ENCODE measurements around the gene SBNO1. TPM values are rescaled to one million over a fixed set of nuclear protein-coding genes. Genes with fewer than 3 reads are reported as not detected.
"Not testable (repeated sequence)": the region's sequence is repeated elsewhere in the genome, so short reads cannot be mapped to it uniquely, and the experiment has no call there.

SBNO1 gene
- total RNA-seq, 1 experiment from 2014 or later = 9.4 TPM

DNA sequence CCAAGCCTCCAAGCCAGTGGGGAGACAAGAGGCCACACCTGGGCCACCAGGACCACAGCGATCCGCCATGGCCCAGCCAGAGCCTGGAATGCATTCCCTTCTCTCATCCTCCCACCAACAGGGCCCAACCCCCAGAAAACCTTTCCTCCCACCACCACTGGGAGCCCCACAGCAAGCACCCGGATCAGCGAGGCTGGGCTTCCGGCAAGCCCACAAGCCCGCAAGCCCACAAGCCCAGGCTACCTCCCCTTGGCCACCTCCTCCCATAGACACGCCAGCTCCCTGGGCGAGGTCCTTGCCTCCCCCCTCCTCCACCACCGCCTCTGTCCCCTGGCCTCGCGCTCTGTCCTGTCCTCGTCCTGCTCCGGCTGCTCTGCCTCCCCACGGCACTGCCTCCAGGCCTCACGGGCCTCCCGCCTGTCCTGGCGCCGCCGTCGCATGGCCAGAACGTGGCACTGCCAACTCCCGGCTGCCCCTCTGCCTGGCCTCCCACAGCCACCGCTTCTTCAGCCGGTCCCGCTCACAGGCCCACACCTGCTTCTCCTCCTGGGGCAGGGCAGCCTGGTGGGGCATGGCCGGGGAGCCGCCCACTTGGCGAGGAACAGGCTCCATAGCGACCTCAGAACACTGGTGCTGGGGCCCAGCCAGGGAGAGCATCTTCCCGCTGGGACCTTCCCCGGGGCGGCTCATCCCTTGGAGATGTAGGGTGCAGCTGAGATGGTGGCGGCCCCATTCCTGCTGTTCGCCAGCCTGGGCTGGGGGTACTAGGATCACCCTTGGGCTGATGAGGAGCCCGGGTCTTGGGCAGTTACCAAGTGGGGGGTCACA lies 98.6 kb downstream of the SBNO1 start:
- DNase-seq (ENCODE audit: low read depth) = no peak
- in situ Hi-C loops (cut with HindIII; ENCODE audit: low pct_unique_long_range_greater_than_20kb, low sequenced_read_pairs) = no loop called here

DNA sequence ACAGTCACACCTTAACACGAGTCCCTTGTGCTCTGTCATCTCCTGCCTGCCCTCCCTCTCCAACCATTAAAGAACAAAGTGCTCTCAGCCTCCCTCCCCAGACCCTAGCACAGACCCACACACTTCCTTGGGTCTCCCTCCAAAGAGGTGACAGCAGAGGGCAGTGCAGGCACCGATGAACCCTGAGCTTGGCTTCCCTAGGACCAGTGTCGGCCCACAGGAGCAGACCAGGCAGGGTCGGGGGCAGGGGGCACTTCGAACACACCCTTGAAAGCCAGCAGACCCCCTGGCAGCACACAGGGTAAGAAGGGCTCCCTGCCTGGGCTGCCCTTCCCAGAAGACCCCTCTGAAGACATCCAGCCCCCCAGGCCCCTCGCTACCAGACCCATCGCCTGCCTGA lies 100.0 kb downstream of the SBNO1 start:
- no peak for DNase-seq (ENCODE audit: low read depth)
- in situ Hi-C loops (cut with HindIII; ENCODE audit: low pct_unique_long_range_greater_than_20kb, low sequenced_read_pairs) = no loop called here

- no peak for DNase-seq (ENCODE audit: low read depth)
- in situ Hi-C loops (cut with HindIII; ENCODE audit: low pct_unique_long_range_greater_than_20kb, low sequenced_read_pairs) = no loop called here
Observed at GRCh38 chr12:123263196-123263817, 101.3 kb downstream of the SBNO1 start.

DNA sequence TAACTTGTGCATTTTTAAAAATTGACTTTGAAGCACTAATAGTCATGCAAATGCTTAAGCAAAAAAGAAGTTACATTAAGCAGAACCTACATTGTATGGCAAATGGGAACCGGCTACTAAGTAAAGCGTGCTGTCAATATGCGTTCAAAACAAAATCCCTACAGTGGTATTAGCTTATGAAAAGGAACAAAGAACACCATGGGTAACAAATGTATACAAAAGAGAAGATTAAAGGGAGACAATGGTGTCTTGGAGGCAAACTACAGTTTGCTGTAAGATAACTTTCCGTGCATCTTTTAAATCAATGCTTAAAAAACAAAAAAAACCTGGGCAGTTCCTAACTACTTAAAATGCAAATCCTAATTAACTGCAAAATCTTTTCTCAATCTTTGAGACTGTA lies 103.5 kb downstream of the SBNO1 start:
- DNase-seq (ENCODE audit: low read depth) = no peak
- in situ Hi-C loops (cut with HindIII; ENCODE audit: low pct_unique_long_range_greater_than_20kb, low sequenced_read_pairs) = no loop called here

- in situ Hi-C loops (cut with HindIII; ENCODE audit: low pct_unique_long_range_greater_than_20kb, low sequenced_read_pairs) = no loop called here
- DNase-seq (ENCODE audit: low read depth) = no peak
Observed at GRCh38 chr12:123260081-123260480, 104.6 kb downstream of the SBNO1 start.

GRCh38 chr12:123258593-123258992 lies 106.1 kb downstream of the SBNO1 start:
- no peak for DNase-seq (ENCODE audit: low read depth)

DNA sequence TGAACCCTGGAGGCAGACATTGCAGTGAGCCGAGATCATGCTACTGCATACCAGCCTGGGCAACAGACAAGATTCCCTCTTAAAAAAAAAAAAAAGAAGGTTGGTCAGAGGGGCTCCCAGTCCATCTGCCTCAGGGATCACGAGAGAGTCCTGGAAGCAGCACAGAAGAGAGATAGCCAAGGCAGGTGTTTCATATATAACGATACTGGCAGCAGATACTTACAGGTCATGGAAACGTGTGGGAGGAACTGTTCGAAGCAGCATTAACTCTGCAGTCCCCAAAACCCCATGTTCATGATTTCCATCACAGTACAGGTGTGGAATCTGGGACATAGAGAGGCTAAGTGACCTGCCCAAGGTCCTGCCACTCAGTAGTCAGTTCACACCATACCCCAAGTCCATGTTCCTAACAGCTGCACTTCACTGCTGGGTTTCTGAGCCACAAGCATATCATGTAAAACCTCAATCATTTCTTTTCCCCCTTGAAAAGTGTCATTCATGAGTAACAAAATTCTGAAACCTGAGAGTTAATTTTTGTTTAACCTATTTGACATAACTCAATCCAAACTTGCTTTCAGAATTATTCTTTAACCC lies 109.7 kb downstream of the SBNO1 start:
- in situ Hi-C loops (cut with HindIII; ENCODE audit: low pct_unique_long_range_greater_than_20kb, low sequenced_read_pairs) = no loop called here
- DNase-seq (ENCODE audit: low read depth) = no peak

More at GRCh38 chr12:123258593-123258992, 106.1 kb downstream of the SBNO1 start:
- in situ Hi-C loops (cut with HindIII; ENCODE audit: low pct_unique_long_range_greater_than_20kb, low sequenced_read_pairs) = no loop called here

- DNase-seq (ENCODE audit: low read depth) = no peak
- in situ Hi-C loops (cut with HindIII; ENCODE audit: low pct_unique_long_range_greater_than_20kb, low sequenced_read_pairs) = no loop called here
Observed at GRCh38 chr12:123253641-123254459, 110.8 kb downstream of the SBNO1 start.

DNA sequence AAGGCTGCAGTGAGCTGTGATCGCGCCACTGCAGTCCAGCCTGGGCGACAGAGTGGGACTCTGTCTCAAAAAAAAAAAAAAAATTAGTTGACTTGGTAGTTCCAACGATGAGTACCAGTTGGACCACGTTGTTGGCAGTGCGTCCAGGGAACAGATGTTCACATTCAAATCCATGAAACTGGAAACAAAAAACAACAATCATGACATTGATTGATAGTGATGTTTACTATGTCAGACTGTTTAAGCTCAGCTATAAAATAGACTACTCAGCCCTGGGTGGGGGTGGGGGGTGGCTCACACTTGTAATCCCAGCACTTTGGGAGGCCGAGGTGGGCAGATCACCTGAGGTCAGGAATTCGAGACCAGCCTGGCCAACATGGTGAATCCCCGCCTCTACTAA lies 112.3 kb downstream of the SBNO1 start:
- in situ Hi-C loops (cut with HindIII; ENCODE audit: low pct_unique_long_range_greater_than_20kb, low sequenced_read_pairs) = not testable (repeated sequence)

DNA sequence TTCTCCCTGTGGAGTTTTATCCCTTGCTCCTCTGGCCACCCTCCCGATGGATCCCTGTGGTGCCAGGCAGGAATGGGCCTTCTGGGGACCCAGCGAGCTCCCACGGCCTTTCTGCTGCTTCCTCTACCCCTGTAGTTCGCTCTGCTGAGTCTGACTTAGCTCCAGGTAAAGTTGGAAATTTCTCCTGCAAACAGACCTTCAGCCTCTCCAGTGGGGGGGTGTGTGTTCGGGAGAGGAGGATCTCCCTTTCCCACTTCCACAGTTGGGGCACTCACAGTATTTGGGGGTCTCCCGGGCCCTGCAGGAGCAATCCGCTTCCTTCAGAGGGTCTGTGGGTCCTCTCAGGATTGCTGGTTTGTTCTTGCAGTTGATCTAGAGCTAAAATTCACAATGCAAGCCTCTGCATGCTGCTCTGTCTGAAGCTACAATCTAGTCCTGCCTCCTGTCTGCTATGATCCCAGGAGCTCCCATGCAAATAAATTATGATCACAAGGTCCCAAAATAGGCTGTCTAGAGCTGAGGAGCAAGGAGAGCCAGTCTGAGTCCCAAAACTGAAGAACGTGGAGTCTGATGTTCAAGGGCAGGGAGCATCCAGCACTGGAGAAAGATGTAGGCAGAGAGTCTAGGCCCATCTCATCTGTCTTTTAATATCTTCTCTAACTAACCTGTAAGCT lies 113.1 kb downstream of the SBNO1 start:
- in situ Hi-C loops (cut with HindIII; ENCODE audit: low pct_unique_long_range_greater_than_20kb, low sequenced_read_pairs) = no loop called here
- DNase-seq (ENCODE audit: low read depth) = no peak

More for the DNA sequence above, 112.3 kb downstream of the SBNO1 start:
- not testable (repeated sequence) for DNase-seq (ENCODE audit: low read depth)

DNA sequence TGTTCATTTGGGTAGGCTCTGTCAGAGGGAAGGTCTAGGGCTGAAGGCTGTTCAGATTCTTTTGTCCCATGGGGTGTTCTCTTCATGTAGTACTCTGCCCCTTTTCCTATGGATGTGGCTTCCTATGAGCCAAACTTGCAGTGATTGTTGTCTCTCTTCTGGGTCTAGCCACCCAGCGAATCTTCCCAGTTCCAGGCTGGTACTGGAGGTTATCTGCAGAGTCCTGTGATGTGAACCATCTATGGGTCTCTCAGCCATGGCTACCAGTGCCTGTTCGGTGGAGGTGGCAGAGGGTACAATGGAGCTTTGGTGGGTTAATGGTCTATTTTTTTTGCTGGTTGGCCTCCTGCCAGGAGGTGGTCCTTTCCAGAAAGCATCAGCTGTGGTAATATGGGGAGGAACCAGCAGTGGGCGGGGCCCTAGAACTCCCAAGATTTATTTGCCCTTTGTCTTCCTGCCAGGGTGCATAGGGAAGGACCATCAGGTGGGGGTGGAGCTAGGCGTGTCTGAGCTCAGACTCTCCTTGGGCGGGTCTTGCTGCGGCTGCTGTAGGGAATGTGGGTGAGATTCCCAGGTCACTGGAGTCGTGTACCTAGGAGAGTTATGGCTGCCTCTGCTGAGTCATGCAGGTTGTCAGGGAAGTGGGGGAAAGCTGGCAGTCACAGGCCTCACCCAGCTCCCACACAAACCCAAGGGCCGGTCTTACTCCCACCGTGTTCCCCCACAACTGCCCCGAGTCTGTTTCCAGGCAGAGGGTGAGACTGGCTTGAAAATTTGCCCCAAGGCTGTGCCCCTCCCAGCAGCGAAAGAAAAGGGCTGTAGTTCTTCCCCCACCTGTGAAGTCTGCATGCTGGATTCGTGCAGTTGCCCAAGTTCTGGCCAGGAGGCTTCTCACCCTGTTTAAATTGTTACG lies 113.9 kb downstream of the SBNO1 start:
- DNase-seq (ENCODE audit: low read depth) = peak; percentile 97
- in situ Hi-C loops (cut with HindIII; ENCODE audit: low pct_unique_long_range_greater_than_20kb, low sequenced_read_pairs) = no loop called here

DNA sequence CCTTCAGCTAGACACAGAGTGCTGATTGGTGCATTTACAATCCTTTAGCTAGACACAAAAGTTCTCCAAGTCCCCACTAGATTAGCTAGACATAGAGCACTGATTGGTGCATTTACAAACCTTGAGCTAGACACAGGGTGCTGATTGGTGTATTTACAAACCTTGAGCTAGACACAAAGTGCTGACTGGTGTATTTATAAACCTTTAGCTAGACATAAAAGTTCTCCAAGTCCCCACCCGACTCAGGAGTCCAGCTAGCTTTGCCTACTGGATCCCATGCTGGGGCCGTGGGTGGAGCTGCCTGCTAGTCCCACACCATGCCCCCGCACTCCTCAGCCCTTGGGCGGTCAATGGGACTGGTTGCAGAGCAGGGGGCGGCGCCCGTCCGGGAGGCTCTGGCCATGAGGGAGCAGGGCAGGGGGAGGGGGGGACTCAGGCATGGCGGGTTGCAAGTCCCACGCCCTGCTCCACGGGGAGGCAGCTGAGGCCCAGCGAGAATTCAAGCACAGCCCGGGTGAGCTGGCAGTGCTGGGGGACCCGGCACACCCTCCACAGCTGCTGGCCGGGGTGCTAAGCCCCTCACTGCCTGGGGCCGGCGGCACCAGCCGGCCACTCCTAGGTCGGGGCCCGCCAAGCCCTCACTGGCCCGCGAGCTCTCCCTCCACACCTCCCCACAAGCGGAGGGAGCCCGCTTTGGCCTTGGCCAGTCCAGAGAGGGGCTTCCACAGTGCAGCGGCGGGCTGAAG lies 115.5 kb downstream of the SBNO1 start:
- in situ Hi-C loops (cut with HindIII; ENCODE audit: low pct_unique_long_range_greater_than_20kb, low sequenced_read_pairs) = loop anchor here (25.0 kb wide), 1 partner anchor 212 kb away; no protein-coding TSS in a partner anchor
- not testable (repeated sequence) for DNase-seq (ENCODE audit: low read depth)

DNA sequence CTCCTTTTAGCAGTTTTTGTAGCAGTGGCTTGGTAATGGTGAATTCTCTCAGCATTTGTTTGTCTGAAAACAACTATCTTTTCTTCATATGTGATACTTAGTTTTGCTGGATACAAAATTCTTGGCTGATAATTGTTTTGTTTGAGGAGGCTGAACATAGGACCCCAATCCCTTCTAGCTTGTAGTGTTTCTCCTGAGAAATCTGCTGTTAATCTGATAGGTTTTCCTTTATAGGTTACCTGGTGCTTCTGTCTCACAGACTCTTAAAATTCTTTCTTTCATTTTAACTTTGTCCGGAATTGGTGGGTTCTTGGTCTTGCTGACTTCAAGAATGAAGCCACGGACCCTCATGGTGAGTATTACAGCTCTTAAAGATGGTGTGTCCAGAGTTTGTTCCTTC lies 116.5 kb downstream of the SBNO1 start:
- not testable (repeated sequence) for DNase-seq (ENCODE audit: low read depth)
- in situ Hi-C loops (cut with HindIII; ENCODE audit: low pct_unique_long_range_greater_than_20kb, low sequenced_read_pairs) = loop anchor here (25.0 kb wide), 1 partner anchor 211 kb away; no protein-coding TSS in a partner anchor

- in situ Hi-C loops (cut with HindIII; ENCODE audit: low pct_unique_long_range_greater_than_20kb, low sequenced_read_pairs) = loop anchor here (25.0 kb wide), 1 partner anchor 208 kb away; no protein-coding TSS in a partner anchor
Observed at GRCh38 chr12:123245678-123246077, 119.0 kb downstream of the SBNO1 start.

DNA sequence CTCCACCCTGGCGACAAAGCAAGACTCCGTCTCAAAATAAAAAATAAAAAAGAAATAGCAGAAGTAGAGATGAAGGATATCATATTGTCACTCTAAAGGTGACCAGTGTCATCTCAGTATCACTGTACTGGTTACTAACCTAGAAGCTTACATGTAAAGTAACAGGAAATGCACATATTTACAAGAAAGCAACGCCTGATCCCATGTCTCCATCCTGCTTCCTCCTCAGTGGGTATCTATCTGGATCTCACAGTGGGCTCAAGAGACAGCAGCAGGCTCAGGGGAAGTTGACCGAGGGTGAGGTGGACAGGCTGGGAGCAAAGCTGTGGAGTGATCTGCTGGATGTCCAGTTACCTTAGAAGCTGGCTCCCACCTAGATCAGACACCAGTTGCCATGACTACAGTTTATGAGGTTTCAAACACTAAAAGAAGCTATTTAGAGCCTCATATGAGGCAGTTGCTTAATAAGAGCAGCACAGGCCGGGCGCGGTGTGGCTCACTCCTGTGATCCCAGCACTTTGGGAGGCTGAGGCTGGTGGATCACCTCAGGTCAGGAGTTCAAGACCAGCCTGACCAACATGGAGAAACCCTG lies 120.9 kb downstream of the SBNO1 start:
- in situ Hi-C loops (cut with HindIII; ENCODE audit: low pct_unique_long_range_greater_than_20kb, low sequenced_read_pairs) = loop anchor here (25.0 kb wide), 1 partner anchor 206 kb away; no protein-coding TSS in a partner anchor
- DNase-seq (ENCODE audit: low read depth) = no peak

More at GRCh38 chr12:123245678-123246077, 119.0 kb downstream of the SBNO1 start:
- no peak for DNase-seq (ENCODE audit: low read depth)
